T1000 (cell line): ENCODE data around the gene ZNF764.

Experiments
- DNase-seq: peaks from one replicate; lab custom pipeline; 2025; ENCODE audit warnings: mixed read lengths; lab: John Stamatoyannopoulos, UW

Gene ZNF764

GRCh38 chr16:30570636-30571444 is 12.7 kb upstream of the ZNF764 start:
- DNase-seq: no peak

- DNase-seq: no peak
These were observed 11.8 kb upstream of the ZNF764 start for GRCh38 chr16:30569746-30570635.

- DNase-seq: no peak
These were observed 11.1 kb upstream of the ZNF764 start for GRCh38 chr16:30569281-30569680.

- no peak for DNase-seq
These were observed 9.9 kb upstream of the ZNF764 start for GRCh38 chr16:30567991-30568638.

GRCh38 chr16:30567160-30567990 is 9.2 kb upstream of the ZNF764 start:
- no peak for DNase-seq

GRCh38 chr16:30566531-30566930 is 8.4 kb upstream of the ZNF764 start:
- no peak for DNase-seq

GRCh38 chr16:30565984-30566383 is 7.8 kb upstream of the ZNF764 start:
- DNase-seq: no peak

- no peak for DNase-seq
These were observed 7.4 kb upstream of the ZNF764 start for GRCh38 chr16:30565526-30565925.

GRCh38 chr16:30562021-30562420 is 3.8 kb upstream of the ZNF764 start:
- DNase-seq: no peak

- DNase-seq: no peak
These were observed 3.1 kb upstream of the ZNF764 start for GRCh38 chr16:30561089-30561816.

GRCh38 chr16:30559690-30560089 is 1.5 kb upstream of the ZNF764 start:
- DNase-seq: no peak

- DNase-seq: no peak
These were observed 709 bp upstream of the ZNF764 start for GRCh38 chr16:30558789-30559377.

GRCh38 chr16:30557707-30557956 is 542 bp downstream of the ZNF764 start:
- no peak for DNase-seq

GRCh38 chr16:30556125-30556473 is 2.1 kb downstream of the ZNF764 start:
- no peak for DNase-seq

GRCh38 chr16:30555315-30556124 is 2.7 kb downstream of the ZNF764 start:
- no peak for DNase-seq

GRCh38 chr16:30554557-30555314 is 3.4 kb downstream of the ZNF764 start:
- DNase-seq: no peak

- DNase-seq: no peak
These were observed 4.7 kb downstream of the ZNF764 start for GRCh38 chr16:30553393-30553899.

- no peak for DNase-seq
These were observed 5.2 kb downstream of the ZNF764 start for GRCh38 chr16:30552956-30553355.

- DNase-seq: no peak
These were observed 6.4 kb downstream of the ZNF764 start for GRCh38 chr16:30551781-30552180.
